Keratinocyte (primary cell): ENCODE measurements around the gene NRM. TPM values are rescaled to one million over a fixed set of nuclear protein-coding genes. Genes with fewer than 3 reads are reported as not detected.
"Not testable (repeated sequence)": the region's sequence is repeated elsewhere in the genome, so short reads cannot be mapped to it uniquely, and the experiment has no call there.

Experiments used
- DNase-seq: peaks from one replicate; pipeline ENCODE4 v3.0.0-alpha.2; 2011; ENCODE audit warnings: low read depth, missing footprints, low spot score
- FAIRE-seq: peaks from 2 replicates; lab custom pipeline; 2011; peaks lifted over from hg19 to GRCh38; lab: Jason Lieb, UNC
- H2AFZ ChIP-seq: 2 replicates; pipeline ENCODE4 v1.6.0; 2012; ENCODE audit warnings: low read length, control low read depth, inconsistent platforms; ENCODE audit not compliant: control insufficient read depth
- H3K27ac ChIP-seq: 2 replicates; pipeline ENCODE4 v1.5.1; 2011; ENCODE audit warnings: low read length; ENCODE audit not compliant: control insufficient read depth, insufficient read depth
- H3K27me3 ChIP-seq: 3 replicates; pipeline ENCODE4 v1.6.0; 2011; ENCODE audit warnings: low read length; ENCODE audit not compliant: control insufficient read depth, insufficient read depth; ENCODE audit errors: extremely low read depth
- H3K36me3 ChIP-seq, 2 experiments: 2 replicates in 1 of 2; 3 replicates in 1 of 2; pipeline ENCODE4 v1.5.1; 2011; ENCODE audit warnings: low read length in 2 of 2, mild to moderate bottlenecking in 1 of 2; ENCODE audit not compliant: control insufficient read depth in 2 of 2, insufficient read depth in 2 of 2; ENCODE audit errors: extremely low read depth in 1 of 2
- H3K4me1 ChIP-seq: 3 replicates; pipeline ENCODE4 v1.5.1; 2011; ENCODE audit warnings: low read length; ENCODE audit not compliant: control insufficient read depth, insufficient read depth; ENCODE audit errors: extremely low read depth
- H3K4me2 ChIP-seq: 3 replicates; pipeline ENCODE4 v1.6.0; 2011; ENCODE audit warnings: low read depth, low read length; ENCODE audit not compliant: control insufficient read depth, insufficient read depth; ENCODE audit errors: extremely low read depth
- H3K4me3 ChIP-seq, 3 experiments: fragments of 200-600 bp in 1 of 3; sonication (generic) in 1 of 3; 2 replicates in 2 of 3; 3 replicates in 1 of 3; pipeline ENCODE4 v1.5.1; 2011 to 2016; ENCODE audit warnings: low read length in 3 of 3, mild to moderate bottlenecking in 3 of 3, control low read depth in 2 of 3, inconsistent platforms in 1 of 3, low read depth in 1 of 3, mixed read lengths in 1 of 3, mixed run types in 1 of 3, moderate library complexity in 1 of 3; ENCODE audit not compliant: control insufficient read depth in 2 of 3, insufficient read depth in 2 of 3; ENCODE audit errors: extremely low read depth in 1 of 3
- H3K79me2 ChIP-seq: 2 replicates; pipeline ENCODE4 v1.6.0; 2012; ENCODE audit warnings: low read length; ENCODE audit not compliant: control insufficient read depth, insufficient read depth
- H3K9ac ChIP-seq: 3 replicates; pipeline ENCODE4 v1.6.0; 2011; ENCODE audit warnings: low read length; ENCODE audit not compliant: control insufficient read depth, insufficient read depth; ENCODE audit errors: extremely low read depth
- H3K9me1 ChIP-seq: 3 replicates; pipeline ENCODE4 v1.6.0; 2011; ENCODE audit warnings: low read length; ENCODE audit not compliant: control insufficient read depth, insufficient read depth; ENCODE audit errors: extremely low read depth
- H3K9me3 ChIP-seq: 2 replicates; pipeline ENCODE4 v1.5.1; 2012; ENCODE audit warnings: low read depth, low read length; ENCODE audit not compliant: control insufficient read depth
- H4K20me1 ChIP-seq: 3 replicates; pipeline ENCODE4 v1.6.0; 2011; ENCODE audit warnings: low read length; ENCODE audit not compliant: control insufficient read depth, insufficient read depth; ENCODE audit errors: extremely low read depth
- EZH2 ChIP-seq: IDR thresholded peaks from one replicate; pipeline ENCODE4 v1.6.1; 2012; ENCODE audit warnings: inconsistent platforms, mild to moderate bottlenecking, low read length, moderate library complexity
- dilution Hi-C: fragments of 300-500 bp; cut with MboI; formaldehyde crosslinking; loops from one replicate; pipeline ENCODE4 v1.7.0; 2020; ENCODE audit warnings: low sequenced_read_pairs; ENCODE audit not compliant: extremely low pct_ligation_motif_present
- polyA plus RNA-seq, 5 experiments: library from polyadenylated mRNA; depleted of rRNA in 3 of 5; stranded (reverse) in 3 of 5; stranded (forward) in 1 of 5; unstranded in 1 of 5; fragments of >200 nt; gene quantifications; 1 replicate in 1 of 5; 2 replicates in 3 of 5; 3 replicates in 1 of 5; pipeline versions ENCODE4 v1.2.1 to v1.2.3, GENCODE V29; 2011 to 2012; ENCODE audit warnings: missing spikeins in 2 of 5, low read depth in 1 of 5, low replicate concordance in 1 of 5
- TF ChIP-seq, protein P1 (sequence below), 3 experiments: IDR thresholded peaks in 1 of 3; conservative IDR thresholded peaks in 1 of 3; optimal IDR thresholded peaks in 1 of 3; 2 replicates in 2 of 3; 3 replicates in 1 of 3; pipeline versions ENCODE3 to v1.5.1; 2011; ENCODE audit warnings: low read length in 3 of 3, mild to moderate bottlenecking in 3 of 3, moderate library complexity in 2 of 3, control low read depth in 1 of 3, inconsistent platforms in 1 of 3; ENCODE audit not compliant: insufficient read depth in 2 of 3; ENCODE audit errors: extremely low read depth in 1 of 3

The NRM gene
- polyA plus RNA-seq, 1 donor (not counting 4 experiments of a cell fraction or from before 2014, with no cell fraction given): 7.0 TPM

DNA sequence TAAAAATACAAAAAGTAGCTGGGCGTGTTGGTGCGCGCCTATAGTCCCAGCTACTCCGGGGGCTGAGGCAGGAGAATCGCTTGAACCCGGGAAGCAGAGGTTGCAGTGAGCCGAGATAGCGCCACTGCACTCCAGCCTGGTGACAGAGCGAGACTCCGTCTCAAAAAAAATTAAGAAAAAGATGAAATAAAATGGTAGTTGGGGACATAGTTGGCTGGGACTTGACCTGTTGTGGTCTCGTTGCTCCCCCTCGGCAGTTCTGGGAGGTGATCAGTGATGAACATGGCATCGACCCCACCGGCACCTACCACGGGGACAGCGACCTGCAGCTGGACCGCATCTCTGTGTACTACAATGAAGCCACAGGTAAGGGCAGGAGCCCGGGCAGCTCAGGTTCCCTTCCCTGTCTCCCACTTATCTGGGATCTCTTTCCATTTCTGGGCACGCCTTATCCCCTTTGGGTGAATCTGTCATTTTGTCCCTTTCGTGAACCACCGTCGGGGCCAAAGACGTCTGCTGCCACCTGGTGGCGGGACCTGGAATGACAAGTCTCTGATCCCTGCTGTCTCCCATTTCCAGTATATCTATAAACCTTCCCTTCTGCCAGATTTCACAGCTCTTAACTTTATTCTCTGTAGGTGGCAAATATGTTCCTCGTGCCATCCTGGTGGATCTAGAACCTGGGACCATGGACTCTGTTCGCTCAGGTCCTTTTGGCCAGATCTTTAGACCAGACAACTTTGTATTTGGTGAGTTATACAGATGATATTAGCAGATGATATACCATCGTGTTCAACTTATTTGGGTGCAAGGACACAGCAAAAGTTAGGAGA is 31.7 kb upstream of the NRM start:
- Histone ChIP-seq H3K36me3 (peaks cover 13 to 21% of the 10 kb centered on the region in 2 experiments), H3K9ac (peak overlapping the region; percentile 93), H3K27me3 (no peaks in the 10 kb centered on the region), H3K9me3 (no peaks in the 10 kb centered on the region), H4K20me1 (peaks cover 31% of the 10 kb centered on the region), H3K4me1 (peaks cover 25% of the 10 kb centered on the region), H3K4me3 (peak overlapping the region; percentile 84 to 93 (median 89)), H3K79me2 (peaks cover 48% of the 10 kb centered on the region), H3K27ac (peak overlapping the region; percentile 6), H3K9me1 (no peaks in the 10 kb centered on the region), H2AFZ (no peak overlapping the region), H3K4me2 (peak overlapping the region; percentile 88)
- FAIRE-seq (no peak), DNase-seq (no peak)
- dilution Hi-C loops: no loop called here
- TF ChIP-seq, protein P1, sequence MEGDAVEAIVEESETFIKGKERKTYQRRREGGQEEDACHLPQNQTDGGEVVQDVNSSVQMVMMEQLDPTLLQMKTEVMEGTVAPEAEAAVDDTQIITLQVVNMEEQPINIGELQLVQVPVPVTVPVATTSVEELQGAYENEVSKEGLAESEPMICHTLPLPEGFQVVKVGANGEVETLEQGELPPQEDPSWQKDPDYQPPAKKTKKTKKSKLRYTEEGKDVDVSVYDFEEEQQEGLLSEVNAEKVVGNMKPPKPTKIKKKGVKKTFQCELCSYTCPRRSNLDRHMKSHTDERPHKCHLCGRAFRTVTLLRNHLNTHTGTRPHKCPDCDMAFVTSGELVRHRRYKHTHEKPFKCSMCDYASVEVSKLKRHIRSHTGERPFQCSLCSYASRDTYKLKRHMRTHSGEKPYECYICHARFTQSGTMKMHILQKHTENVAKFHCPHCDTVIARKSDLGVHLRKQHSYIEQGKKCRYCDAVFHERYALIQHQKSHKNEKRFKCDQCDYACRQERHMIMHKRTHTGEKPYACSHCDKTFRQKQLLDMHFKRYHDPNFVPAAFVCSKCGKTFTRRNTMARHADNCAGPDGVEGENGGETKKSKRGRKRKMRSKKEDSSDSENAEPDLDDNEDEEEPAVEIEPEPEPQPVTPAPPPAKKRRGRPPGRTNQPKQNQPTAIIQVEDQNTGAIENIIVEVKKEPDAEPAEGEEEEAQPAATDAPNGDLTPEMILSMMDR (optimal IDR thresholded peaks at IDR 0.05 in 1 of 3, IDR thresholded peaks at IDR 0.05 in 1 of 3, conservative IDR thresholded peaks at IDR 0.05 in 1 of 3; ENCODE audit: extremely low read depth in 1 of 3, insufficient read depth in 2 of 3, low read length in 3 of 3): peak; percentile 87 to 96 (median 87)
- TF ChIP-seq EZH2: no peak

DNA sequence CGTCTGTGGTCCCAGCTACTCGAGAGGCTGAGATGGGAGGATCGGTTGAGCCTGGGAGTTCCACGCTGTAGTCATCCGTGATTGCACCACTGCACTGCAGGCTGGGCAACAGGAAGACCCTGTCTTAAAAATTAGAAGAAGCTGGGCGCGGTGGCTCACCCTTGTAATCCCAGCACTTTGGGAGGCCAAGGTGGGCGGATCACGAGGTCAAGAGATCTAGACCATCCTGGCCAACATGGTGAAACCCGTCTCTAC is 31.2 kb upstream of the NRM start:
- H4K20me1 ChIP-seq: peaks cover 31% of the 10 kb centered on the region
- H3K27me3 ChIP-seq, FAIRE-seq, dilution Hi-C loops, H3K9me1 ChIP-seq, DNase-seq, H2AFZ ChIP-seq, H3K9me3 ChIP-seq: not testable (repeated sequence)
- H3K36me3 ChIP-seq: peaks cover 13 to 21% of the 10 kb centered on the region in 2 experiments
- peak overlapping the region; percentile 84 to 93 (median 89) for H3K4me3 ChIP-seq
- H3K9ac ChIP-seq: peak overlapping the region; percentile 93
- H3K4me1 ChIP-seq: peaks cover 25% of the 10 kb centered on the region
- peaks cover 48% of the 10 kb centered on the region for H3K79me2 ChIP-seq
- H3K27ac ChIP-seq: peak overlapping the region; percentile 81
- H3K4me2 ChIP-seq: peak overlapping the region; percentile 88
